ENCODE data around the gene HRH2.

HRH2 gene

GRCh38 chr5:175658299-175659145 is 651 bp downstream of the HRH2 start:
- H3K27ac ChIP-seq (ENCODE audit: low read depth, low read length, poor library complexity, severe bottlenecking): no peak overlapping the region
- H3K4me2 ChIP-seq (ENCODE audit: low read length): no peak overlapping the region
- no peak overlapping the region for H3K9ac ChIP-seq (ENCODE audit: low read length)
- TF ChIP-seq EZH2 (IDR thresholded peaks at IDR 0.05; ENCODE audit: borderline replicate concordance, low read length) (no peak), CTCF (IDR thresholded peaks at IDR 0.05; ENCODE audit: low read length) (no peak)
- H3K27me3 ChIP-seq (ENCODE audit: insufficient read depth, low read length): peaks cover 6% of the 10 kb centered on the region; the same call in 1 of the 2 replicates
- no peak overlapping the region for H3K4me3 ChIP-seq (ENCODE audit: low read depth, low read length, poor library complexity, severe bottlenecking)
- H3K9me2 ChIP-seq (ENCODE audit: low read depth, low read length): no peaks in the 10 kb centered on the region
- H3K79me2 ChIP-seq (ENCODE audit: insufficient read depth, low read length): no peaks in the 10 kb centered on the region
- H3K9me3 ChIP-seq (ENCODE audit: low read length): no peaks in the 10 kb centered on the region
- no peaks in the 10 kb centered on the region for H4K20me1 ChIP-seq (ENCODE audit: insufficient read depth, low read length)
- H3K36me3 ChIP-seq (ENCODE audit: insufficient read depth, low read length): no peaks in the 10 kb centered on the region
- H3K4me1 ChIP-seq (ENCODE audit: insufficient read depth, low read length, severe bottlenecking): no peaks in the 10 kb centered on the region
- no peak overlapping the region for H2AFZ ChIP-seq (ENCODE audit: low read length)
- no peaks in the 10 kb centered on the region for H3F3A ChIP-seq (ENCODE audit: insufficient read depth, low read length)

DNA sequence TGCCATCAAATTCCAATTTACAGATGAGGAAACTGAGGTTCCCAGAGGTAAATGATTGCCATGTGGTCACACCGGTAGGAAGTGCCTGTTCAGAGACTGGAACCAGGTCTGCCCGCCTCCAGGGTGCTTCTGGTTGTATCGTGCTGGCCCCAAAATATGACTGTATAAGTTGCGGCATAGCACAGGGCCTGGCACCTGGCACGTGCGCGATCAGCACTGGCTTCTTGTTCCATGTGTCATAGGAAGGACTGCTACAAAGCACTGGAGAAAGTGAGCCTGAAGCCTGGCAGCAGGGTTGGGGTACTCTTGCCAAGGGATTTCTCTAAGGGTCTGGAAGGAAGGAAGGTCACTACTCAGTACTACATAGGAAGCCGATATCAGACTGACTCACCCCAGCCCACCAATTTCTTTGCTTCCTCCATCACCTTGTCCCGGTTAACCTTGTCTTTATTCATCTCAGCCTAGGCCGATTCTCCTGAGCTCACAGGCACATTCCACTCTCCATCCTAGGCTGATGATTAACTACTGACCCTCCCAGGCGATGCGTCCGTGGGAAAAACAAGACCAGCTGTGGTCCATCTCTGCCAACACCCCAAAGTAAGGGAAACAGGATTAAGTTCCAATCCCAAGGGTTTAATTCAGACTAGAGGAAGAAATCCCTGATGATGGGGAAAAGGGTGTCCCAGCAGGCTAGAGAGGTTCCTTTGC is 1.8 kb downstream of the HRH2 start:
- Histone ChIP-seq H2AFZ (ENCODE audit: low read length) (no peak overlapping the region), H3K9me2 (ENCODE audit: low read depth, low read length) (no peaks in the 10 kb centered on the region), H3K4me3 (ENCODE audit: low read depth, low read length, poor library complexity, severe bottlenecking) (no peak overlapping the region), H3F3A (ENCODE audit: insufficient read depth, low read length) (no peaks in the 10 kb centered on the region), H3K4me1 (ENCODE audit: insufficient read depth, low read length, severe bottlenecking) (no peaks in the 10 kb centered on the region), H3K79me2 (ENCODE audit: insufficient read depth, low read length) (no peaks in the 10 kb centered on the region), H4K20me1 (ENCODE audit: insufficient read depth, low read length) (no peaks in the 10 kb centered on the region), H3K9me3 (ENCODE audit: low read length) (no peaks in the 10 kb centered on the region), H3K4me2 (ENCODE audit: low read length) (no peak overlapping the region), H3K36me3 (ENCODE audit: insufficient read depth, low read length) (no peaks in the 10 kb centered on the region), H3K9ac (ENCODE audit: low read length) (no peak overlapping the region), H3K27ac (ENCODE audit: low read depth, low read length, poor library complexity, severe bottlenecking) (no peak overlapping the region), H3K27me3 (ENCODE audit: insufficient read depth, low read length) (peaks cover 10% of the 10 kb centered on the region; the same call in 1 of the 2 replicates)
- TF ChIP-seq CTCF (IDR thresholded peaks at IDR 0.05; ENCODE audit: low read length): no peak
- no peak for TF ChIP-seq EZH2 (IDR thresholded peaks at IDR 0.05; ENCODE audit: borderline replicate concordance, low read length)

- H3F3A ChIP-seq (ENCODE audit: insufficient read depth, low read length): no peaks in the 10 kb centered on the region
- no peaks in the 10 kb centered on the region for H4K20me1 ChIP-seq (ENCODE audit: insufficient read depth, low read length)
- no peak overlapping the region for H3K4me3 ChIP-seq (ENCODE audit: low read depth, low read length, poor library complexity, severe bottlenecking)
- H3K79me2 ChIP-seq (ENCODE audit: insufficient read depth, low read length): no peaks in the 10 kb centered on the region
- H3K4me2 ChIP-seq (ENCODE audit: low read length): no peak overlapping the region
- H3K9ac ChIP-seq (ENCODE audit: low read length): no peak overlapping the region
- TF ChIP-seq CTCF (IDR thresholded peaks at IDR 0.05; ENCODE audit: low read length) (no peak), EZH2 (IDR thresholded peaks at IDR 0.05; ENCODE audit: borderline replicate concordance, low read length) (no peak)
- H3K9me3 ChIP-seq (ENCODE audit: low read length): no peaks in the 10 kb centered on the region
- no peak overlapping the region for H3K27ac ChIP-seq (ENCODE audit: low read depth, low read length, poor library complexity, severe bottlenecking)
- no peaks in the 10 kb centered on the region for H3K9me2 ChIP-seq (ENCODE audit: low read depth, low read length)
- H3K36me3 ChIP-seq (ENCODE audit: insufficient read depth, low read length): no peaks in the 10 kb centered on the region
- H3K27me3 ChIP-seq (ENCODE audit: insufficient read depth, low read length): 0 out of 2 replicates have a peak, but pooled peaks cover 4% of the 10 kb centered on the region
- no peak overlapping the region for H2AFZ ChIP-seq (ENCODE audit: low read length)
- no peaks in the 10 kb centered on the region for H3K4me1 ChIP-seq (ENCODE audit: insufficient read depth, low read length, severe bottlenecking)
Measured at GRCh38 chr5:175663186-175664184, 5.6 kb downstream of the HRH2 start.

Measured in OCI-LY1 (cell line).